Globus pallidus (tissue), 1 donor: ENCODE measurements around the gene NFKB2.

Experiments used
- DNase-seq: peaks from one replicate; pipeline ENCODE4 v3.0.0-alpha.2; 2015; ENCODE audit warnings: low spot score

Gene NFKB2

DNA sequence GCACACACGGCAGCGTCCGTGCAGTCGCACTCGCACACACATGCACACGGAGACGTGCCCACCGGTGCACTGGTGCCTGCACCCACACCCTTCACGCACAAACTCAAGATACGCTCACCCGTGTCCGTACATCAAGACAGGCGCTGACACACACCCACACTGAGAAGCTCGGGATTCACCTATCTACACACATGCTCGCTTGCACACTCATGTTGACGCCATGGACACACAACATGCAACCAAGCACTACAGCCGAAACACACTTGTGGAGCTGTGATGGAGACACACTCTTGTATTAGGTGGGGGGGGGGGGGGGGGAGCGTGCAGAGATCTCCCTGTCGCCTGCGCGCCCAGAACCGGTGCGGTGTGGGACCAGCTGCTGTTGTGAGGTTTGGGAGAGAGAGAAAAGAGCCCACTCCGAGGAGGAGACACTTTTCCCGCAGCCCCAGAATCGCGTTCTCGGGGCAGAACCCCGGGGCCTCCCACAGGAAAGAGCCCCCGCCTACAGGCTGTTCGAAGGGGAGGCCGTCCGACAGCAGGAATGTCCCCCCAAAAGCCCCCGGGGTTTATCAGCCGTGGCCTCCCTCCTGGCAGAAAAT, 605 bp upstream of the NFKB2 start:
- no peak for DNase-seq

DNA sequence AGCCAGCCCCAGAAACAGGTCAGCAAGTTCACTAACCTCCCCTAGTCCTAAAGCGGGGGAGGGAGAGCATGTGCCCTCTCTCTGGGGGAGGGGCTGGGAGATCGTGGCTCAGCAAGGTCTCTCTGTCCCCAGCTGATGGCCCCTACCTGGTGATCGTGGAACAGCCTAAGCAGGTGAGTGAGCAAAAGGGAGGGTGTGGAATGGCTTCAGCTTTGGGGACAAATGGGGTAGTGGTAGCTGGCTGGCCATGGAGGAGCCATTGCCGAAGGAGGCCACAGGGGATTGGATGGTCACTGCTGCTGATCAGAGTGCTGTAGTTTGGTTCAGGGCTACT, 779 bp downstream of the NFKB2 start:
- DNase-seq, result no peak

DNA sequence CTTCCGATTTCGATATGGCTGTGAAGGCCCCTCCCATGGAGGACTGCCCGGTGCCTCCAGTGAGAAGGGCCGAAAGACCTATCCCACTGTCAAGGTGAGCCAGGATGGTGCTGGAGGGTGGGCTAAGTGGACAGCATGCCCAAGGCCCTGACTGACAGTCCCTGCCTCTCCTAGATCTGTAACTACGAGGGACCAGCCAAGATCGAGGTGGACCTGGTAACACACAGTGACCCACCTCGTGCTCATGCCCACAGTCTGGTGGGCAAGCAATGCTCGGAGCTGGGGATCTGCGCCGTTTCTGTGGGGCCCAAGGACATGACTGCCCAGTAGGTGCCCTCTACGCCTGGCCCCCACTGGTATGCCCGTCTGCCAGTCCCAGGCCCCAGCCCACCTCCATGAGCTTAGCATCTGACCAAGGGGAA, 1.2 kb downstream of the NFKB2 start:
- no peak for DNase-seq

DNA sequence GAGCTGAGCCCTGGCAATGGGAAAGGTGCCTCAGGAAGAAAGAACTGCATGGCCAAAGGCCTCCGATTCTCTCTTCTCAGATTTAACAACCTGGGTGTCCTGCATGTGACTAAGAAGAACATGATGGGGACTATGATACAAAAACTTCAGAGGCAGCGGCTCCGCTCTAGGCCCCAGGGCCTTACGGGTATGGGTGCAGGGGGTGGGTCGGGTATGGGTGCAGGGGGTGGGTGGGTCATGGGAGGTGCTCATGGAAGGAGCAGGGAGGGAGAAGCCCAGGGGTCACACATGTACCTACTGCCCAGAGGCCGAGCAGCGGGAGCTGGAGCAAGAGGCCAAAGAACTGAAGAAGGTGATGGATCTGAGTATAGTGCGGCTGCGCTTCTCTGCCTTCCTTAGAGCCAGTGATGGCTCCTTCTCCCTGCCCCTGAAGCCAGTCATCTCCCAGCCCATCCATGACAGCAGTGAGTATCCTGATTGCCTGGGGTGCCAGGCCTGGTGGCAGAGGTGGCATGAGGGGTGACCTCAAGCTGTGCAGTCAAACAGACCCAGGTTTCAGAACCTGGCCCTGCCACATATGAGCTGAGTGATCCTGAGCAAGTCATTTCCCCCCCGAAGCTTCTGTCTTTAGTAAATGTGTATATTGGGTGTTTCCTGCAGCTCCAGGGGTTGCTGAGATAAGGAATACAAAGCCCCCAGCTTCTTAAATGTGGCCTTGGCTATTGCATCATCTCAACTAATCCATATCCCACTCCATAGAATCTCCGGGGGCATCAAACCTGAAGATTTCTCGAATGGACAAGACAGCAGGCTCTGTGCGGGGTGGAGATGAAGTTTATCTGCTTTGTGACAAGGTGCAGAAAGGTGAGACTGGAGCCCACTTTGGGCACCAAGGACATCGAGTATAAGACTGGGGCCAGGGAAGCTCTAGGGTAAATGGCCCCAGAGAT, 2.0 kb downstream of the NFKB2 start:
- DNase-seq, result no peak

DNA sequence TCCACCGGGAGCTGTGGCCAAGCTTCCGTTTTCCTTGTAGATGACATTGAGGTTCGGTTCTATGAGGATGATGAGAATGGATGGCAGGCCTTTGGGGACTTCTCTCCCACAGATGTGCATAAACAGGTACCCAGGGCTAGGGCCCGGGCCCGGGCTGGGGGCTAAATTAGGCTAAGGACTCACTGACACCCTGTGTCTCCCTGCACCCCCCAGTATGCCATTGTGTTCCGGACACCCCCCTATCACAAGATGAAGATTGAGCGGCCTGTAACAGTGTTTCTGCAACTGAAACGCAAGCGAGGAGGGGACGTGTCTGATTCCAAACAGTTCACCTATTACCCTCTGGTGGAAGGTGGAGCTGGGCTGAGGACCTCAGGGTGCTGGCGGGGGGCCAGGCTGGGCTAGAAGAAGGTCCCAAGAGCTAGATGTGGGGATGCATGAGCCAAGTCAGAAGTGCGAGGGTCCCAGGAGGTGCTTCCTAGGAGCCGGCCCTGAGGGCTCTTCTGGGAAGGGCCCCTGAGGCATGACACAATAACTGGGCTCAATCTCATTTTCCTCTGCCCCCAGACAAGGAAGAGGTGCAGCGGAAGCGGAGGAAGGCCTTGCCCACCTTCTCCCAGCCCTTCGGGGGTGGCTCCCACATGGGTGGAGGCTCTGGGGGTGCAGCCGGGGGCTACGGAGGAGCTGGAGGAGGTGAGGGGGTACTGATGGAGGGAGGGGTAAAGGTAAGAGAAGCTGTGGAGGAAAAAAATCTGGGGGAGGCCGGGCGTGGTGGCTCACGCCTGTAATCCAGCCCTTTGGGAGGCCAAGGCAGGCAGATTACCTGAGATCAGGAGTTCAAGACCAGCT, 2.9 kb downstream of the NFKB2 start:
- DNase-seq, result no peak

DNA sequence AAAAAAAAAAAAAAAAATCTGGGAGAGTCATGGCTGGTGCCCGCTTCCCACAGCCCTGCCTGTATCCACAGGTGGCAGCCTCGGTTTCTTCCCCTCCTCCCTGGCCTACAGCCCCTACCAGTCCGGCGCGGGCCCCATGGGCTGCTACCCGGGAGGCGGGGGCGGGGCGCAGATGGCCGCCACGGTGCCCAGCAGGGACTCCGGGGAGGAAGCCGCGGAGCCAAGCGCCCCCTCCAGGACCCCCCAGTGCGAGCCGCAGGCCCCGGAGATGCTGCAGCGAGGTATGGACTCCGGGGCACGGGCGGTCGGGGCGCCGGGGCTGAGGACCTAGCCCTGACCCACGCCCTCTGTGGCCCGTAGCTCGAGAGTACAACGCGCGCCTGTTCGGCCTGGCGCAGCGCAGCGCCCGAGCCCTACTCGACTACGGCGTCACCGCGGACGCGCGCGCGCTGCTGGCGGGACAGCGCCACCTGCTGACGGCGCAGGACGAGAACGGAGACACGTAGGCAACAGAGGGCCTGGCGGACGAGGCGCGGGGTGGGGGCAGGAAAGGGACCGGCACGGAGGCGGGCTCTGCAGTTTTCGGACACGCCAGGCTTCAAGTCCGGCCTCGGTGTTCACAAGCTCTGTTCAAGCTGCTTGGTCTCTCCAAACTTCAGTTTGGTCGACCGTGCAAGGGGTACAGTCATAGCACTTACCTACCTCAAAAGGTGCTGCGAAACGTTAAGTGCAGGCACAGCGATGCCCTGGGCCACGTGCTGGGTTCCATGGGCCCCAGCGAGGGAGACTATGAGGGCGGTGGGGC, 3.9 kb downstream of the NFKB2 start:
- DNase-seq, result peak; percentile 81

DNA sequence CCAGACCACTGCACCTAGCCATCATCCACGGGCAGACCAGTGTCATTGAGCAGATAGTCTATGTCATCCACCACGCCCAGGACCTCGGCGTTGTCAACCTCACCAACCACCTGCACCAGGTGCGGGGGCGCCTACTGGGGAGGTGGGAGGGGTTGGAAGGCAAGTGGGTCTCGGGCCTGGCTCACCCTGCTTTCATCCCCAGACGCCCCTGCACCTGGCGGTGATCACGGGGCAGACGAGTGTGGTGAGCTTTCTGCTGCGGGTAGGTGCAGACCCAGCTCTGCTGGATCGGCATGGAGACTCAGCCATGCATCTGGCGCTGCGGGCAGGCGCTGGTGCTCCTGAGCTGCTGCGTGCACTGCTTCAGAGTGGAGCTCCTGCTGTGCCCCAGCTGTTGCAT, 4.6 kb downstream of the NFKB2 start:
- DNase-seq, result no peak

DNA sequence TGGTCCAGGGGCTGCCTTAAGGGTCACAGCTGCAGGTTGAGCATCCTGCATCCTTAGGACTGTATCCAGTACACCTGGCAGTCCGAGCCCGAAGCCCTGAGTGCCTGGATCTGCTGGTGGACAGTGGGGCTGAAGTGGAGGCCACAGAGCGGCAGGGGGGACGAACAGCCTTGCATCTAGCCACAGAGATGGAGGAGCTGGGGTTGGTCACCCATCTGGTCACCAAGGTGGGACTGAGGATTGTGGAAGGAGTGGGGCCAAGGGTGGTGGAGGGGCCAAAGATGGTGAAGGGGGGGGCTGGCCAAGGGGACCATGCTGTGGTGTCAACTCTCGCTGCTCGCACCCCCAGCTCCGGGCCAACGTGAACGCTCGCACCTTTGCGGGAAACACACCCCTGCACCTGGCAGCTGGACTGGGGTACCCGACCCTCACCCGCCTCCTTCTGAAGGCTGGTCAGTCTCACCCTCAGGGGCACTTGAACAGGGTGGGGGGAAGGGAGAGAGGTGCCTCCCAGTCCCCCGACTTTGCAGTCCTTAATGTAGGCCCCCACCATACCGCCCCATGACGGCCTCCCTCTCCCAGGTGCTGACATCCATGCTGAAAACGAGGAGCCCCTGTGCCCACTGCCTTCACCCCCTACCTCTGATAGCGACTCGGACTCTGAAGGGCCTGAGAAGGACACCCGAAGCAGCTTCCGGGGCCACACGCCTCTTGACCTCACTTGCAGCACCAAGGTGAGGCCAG, 5.3 kb downstream of the NFKB2 start:
- DNase-seq, result no peak

DNA sequence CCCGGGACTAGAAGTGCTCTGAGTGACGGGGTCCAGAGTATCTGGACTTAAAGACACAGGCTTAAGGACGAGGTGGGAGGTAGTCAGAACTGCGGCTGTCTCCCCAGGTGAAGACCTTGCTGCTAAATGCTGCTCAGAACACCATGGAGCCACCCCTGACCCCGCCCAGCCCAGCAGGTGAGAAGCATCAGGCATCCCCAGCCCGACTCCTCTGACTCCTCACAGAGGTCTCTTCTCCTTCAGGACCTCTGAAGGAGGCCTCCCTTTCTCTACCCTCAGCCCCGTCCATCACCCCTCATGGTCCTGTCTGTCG, 5.8 kb downstream of the NFKB2 start:
- no peak for DNase-seq

DNA sequence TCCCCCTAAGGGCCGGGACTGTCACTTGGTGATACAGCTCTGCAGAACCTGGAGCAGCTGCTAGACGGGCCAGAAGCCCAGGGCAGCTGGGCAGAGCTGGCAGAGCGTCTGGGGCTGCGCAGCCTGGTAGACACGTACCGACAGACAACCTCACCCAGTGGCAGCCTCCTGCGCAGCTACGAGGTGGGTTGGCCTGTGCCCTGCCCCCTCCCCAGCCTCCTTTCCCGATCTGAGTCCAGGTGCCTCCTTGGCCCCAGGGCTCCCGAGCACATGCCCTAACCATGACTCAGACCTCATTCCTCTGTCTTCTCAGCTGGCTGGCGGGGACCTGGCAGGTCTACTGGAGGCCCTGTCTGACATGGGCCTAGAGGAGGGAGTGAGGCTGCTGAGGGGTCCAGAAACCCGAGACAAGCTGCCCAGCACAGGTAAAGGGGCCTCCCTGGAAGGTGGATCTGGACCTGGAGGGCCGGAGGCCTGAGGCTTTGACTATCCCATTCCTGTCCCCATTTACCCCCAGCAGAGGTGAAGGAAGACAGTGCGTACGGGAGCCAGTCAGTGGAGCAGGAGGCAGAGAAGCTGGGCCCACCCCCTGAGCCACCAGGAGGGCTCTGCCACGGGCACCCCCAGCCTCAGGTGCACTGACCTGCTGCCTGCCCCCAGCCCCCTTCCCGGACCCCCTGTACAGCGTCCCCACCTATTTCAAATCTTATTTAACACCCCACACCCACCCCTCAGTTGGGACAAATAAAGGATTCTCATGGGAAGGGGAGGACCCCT, 6.4 kb downstream of the NFKB2 start:
- DNase-seq, result no peak

DNA sequence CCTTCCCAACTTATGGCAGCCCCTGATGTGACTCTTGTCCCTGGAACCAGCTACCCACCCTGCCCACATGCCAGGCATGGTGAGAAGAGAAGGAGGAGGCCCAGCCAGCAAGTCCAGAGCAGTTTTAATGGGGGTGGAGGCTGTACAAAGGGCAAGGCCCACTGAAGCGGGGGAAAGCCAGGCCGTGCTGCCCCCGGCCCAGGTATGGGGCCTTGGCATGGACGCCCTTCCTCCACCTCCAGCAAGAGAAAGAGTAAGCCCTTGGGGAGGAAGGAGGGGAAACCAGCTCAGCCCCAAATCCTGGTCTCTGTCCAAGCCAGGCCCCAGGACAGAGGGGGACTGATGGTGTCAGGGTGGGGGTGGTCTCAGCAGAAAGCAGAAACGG, 7.0 kb downstream of the NFKB2 start:
- no peak for DNase-seq

DNA sequence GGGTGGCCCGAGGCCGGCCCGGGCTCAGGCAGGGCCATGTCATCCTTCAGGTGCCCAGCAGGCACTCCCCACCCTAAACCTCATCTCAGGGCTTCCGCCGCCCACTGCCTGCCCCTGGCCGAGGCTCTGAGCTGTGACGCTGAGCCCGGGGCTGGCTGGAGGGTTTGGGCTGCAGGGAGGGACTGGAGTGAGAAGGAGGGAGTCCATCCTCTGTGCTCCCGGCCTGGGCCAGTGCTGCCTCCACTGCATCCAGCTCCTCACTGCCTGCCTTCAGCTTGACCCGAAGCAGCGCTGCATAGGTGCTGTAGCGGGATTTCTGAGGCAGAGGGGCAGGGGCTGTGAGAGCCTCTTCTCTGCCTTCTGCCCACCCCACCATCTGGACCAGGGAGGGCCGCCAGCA, 7.6 kb downstream of the NFKB2 start:
- no peak for DNase-seq

DNA sequence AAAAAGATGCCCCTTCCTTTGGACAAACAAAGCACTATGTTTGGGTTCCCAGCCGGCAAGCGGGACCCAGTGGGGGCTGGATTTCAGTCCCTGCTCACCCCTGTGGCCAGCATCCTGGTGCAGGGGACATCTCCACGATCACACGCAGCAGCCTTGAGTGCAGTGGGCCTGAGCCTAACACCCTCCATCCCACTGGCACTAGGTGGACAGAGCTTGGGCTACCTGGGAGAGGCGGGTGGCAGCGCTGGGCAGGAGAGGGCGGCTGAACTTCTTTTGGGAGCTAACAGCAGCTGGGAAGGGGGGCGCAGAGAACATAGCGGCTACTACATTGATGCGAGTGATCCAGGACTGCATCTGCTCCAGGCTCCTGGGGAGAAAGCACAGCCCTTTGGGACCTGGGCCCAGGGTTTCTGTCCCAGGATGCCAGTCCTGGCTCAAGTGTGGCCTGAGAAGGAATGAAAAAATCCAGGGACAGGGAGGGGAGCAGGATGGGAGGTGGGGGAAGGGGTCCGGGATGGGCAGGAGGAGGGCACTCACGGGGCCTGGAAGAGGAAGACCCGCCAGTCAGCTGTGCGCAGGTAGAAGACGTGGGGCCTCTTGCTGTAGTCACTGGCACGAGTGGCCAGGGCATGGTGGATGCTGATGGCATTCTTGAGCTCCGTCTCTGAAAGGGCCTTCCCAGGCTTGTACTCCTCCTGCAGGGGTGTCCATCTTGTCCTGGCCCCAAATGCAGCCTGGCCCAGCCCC, 9.0 kb downstream of the NFKB2 start:
- no peak for DNase-seq

DNA sequence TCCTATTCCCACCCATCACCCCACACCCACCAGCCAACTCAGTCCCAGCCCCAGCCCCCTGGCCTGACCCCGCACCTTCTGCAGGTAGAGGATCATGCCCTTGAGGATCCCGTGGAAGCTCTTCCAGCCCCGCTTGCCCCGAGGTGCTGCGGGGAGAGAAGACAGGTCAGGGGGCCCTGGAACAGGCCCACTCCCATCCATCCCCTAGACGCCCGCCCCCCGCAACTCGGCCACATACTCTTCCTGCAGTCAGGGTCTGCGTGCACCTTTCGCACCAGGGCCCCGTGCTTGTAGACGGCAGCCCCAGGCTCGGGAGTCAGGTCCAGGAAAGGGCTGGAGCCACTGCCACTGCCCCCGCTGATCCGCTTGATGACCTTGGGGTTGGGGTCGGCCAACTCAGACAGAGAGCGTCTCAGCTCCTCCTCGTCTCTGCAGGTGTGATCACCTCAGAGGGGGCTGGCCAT, 9.6 kb downstream of the NFKB2 start:
- DNase-seq, result no peak

DNA sequence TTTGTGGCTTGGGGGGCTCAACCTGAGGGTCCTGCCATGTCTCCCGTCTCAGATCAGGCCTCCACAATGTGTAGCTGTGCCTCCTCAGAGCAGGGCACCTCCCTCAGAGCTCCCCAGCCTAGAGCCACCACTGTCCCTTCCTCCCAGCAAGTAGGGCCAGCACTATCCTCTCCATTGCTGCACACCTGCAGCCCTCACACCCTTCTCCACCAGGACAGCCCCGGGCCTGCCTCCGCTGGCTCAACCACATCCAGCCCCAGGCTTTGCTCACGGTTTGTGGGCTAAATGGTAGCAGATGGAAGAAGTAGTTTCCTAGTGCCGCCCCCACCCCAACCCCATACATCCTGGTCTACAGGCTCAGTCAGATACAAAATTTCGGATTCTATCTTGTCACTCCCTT, 10.1 kb downstream of the NFKB2 start:
- no peak for DNase-seq

DNA sequence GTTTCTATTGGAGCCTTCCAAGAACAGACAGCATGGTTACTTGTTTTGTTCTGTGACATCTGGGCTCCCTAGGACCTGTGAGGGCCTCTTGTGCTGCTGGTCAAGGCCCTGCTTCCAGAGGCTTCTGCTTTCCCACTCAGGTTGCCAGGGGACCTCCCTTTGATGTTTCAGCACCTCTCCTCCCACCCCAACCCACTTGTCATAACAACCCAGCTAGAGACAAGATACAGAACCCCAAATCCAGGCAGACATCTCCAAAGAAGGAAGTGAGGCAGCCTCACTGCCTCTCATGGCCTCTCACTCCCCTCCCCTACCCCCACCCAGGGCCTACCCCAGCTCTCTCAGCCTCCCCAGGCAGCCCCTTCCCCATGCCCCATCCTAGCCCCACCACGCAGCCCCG, 11.3 kb downstream of the NFKB2 start:
- no peak for DNase-seq

DNA sequence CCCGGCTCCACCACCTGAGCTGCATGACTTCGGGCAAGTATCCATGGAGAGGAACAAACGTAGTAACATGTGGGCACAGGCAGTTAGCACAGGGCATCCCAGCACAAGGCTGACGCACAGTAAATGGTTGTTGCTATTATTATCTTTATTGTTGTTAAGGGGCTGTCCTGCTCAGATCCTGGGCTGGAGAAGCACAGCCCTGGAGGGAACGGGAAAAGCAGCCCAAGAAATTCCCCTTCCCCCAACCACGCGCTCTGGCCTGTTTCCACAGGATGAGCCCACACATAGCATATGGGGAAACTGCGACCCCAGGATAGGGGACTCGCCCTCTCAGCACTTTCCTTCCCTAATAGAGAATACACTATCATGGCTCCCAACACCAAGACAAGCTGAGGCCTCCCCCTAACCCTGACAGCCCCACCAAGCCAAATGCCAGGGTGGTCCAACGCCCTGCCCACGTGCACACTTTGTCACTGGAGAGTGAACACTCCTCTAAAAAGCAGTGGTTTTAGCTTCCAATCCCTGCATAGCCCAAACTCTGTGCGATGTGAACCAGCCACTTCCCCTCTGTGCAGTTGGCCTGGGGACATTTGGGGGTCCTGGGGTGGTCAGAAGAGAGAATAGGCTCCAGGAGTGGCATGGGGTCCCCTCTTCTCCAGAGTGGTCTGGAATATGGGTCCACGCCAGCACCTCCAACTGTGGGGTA, 12.1 kb downstream of the NFKB2 start:
- DNase-seq, result no peak

DNA sequence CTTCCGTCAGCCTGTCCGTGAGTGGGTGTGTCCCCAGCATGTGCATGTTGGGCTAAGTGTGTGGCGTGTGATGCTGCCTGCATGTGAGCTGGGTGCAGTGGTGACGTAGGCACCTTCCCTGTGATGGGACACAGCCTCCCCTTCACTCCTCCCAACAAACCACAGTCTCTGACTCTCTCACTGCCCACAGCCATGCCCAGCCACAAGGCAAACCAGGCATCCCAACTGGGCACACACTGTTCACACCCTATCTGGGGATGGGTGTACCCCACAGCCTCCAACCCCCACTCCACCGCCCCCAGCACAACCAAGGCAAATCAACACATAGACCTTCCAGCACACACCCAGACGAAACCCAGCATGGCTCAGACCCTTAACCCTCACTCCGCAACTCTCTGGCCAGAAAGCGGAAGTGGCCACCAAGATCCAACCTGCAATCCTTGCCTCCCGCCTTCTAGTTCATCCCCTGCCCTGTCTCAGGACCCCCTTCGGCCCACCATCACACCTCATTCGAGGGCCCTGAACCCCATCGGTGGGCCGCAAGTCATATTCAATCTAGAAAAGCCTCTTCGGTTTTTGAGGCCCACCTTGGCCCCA, 12.7 kb downstream of the NFKB2 start:
- DNase-seq, result no peak
